ENCODE measurements around the gene STK16.

DNA sequence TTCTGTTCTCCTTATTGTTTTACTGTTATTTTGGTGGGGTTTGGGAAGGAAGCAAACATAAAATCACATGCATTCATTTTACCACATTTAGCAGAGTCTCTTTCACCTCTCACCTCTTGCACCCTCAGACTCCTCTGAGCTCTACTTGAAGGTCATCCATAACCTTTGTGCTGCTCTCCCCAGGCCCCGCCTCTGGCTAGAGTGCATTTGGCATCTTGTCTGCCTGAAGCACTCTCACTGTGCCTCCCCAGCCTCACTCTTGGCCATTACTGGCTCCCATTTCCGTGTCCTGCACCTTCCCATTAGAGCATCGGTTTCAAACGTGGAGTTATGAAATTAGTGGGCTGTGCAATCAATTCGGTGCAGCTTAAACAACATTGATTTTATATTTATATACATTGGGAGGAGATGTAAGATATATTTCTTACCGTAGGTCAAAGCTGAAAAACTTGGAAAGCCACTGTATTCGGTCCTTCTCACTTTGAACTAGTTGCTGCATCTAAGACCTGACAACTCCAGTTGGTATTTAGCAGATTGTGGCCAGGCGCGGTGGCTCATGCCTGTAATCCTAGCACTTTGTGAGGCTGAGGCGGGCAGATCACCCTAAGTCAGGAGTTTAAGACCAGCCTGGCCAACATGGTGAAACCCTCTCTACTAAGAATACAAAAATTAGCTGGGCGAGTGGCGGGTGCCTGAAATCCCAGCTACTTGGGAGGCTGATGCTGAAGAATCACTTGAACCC is 45.6 kb upstream of the STK16 start:
- TF ChIP-seq, protein P1, sequence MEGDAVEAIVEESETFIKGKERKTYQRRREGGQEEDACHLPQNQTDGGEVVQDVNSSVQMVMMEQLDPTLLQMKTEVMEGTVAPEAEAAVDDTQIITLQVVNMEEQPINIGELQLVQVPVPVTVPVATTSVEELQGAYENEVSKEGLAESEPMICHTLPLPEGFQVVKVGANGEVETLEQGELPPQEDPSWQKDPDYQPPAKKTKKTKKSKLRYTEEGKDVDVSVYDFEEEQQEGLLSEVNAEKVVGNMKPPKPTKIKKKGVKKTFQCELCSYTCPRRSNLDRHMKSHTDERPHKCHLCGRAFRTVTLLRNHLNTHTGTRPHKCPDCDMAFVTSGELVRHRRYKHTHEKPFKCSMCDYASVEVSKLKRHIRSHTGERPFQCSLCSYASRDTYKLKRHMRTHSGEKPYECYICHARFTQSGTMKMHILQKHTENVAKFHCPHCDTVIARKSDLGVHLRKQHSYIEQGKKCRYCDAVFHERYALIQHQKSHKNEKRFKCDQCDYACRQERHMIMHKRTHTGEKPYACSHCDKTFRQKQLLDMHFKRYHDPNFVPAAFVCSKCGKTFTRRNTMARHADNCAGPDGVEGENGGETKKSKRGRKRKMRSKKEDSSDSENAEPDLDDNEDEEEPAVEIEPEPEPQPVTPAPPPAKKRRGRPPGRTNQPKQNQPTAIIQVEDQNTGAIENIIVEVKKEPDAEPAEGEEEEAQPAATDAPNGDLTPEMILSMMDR (IDR thresholded peaks at IDR 0.05), result no peak
- no peak for TF ChIP-seq EZH2 (IDR thresholded peaks at IDR 0.05)
- TF ChIP-seq EZH2phosphoT487 (IDR thresholded peaks at IDR 0.05), result no peak
